SKM-1 treated with dmso at 0.1 percent for 144 hours (cell line): ENCODE results near the gene QTRT2.
A peak's percentile ranks its signal among the peaks of the same experiment; 100 is the strongest.

ENCODE experiments used
- DNase-seq: peaks from one replicate; lab custom pipeline; 2025; ENCODE audit not compliant: unreplicated experiment; lab: John Stamatoyannopoulos, UW

The QTRT2 gene

DNA sequence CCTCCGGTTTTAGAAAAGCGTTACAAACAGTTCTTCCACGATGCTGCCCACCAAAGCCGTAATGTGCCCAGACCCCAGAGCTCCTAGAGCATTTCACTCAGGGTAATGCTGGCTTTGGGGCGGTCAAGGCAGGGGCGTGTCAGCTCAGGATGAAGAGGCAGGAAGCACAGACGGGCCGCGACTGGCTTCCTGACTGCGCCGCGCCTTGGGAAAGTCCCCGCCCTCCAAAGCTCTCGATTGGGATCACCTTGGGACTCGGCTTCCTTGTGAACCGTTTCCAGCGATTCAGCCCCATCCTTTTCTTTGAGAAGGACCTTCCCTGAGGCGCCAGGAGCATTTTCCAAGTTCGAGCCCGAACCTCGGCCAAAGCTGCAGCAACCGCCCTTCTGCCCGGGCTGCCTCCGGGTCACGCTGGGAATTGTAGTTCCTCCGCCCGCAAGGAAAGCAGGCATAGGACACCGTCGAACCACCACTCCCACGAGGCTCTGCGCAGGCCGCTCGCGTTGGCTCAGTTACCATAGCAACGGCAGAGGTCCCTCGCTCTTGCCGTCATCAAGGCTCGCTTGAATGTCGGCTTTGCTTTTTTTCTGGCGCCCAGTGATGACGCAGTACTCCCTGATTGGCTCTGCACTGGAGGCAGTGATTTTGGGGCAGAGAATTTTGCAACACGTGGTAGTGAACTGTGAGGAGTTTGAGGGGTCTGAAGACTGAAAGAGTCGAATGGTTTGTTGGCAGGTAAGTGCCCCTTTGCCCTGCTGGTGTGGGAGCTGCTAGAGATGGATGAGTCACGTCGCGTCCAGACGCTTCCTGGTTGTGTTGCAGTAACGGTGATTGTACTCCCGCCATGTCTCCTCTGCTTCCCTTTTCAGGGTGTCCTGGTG, at the start of gene QTRT2, which contains the start of gene CCDC191:
Gene QTRT2, plus strand, starts transcription at position 608 of the 881 bp plus-strand sequence. CDS start 8,521 bp downstream, outside the sequence.
Gene CCDC191, minus strand, starts transcription at position 397 of the 881 bp plus-strand sequence. Its CDS starts 60 bp downstream, at position 337.
- DNase-seq = peak; percentile 98

DNA sequence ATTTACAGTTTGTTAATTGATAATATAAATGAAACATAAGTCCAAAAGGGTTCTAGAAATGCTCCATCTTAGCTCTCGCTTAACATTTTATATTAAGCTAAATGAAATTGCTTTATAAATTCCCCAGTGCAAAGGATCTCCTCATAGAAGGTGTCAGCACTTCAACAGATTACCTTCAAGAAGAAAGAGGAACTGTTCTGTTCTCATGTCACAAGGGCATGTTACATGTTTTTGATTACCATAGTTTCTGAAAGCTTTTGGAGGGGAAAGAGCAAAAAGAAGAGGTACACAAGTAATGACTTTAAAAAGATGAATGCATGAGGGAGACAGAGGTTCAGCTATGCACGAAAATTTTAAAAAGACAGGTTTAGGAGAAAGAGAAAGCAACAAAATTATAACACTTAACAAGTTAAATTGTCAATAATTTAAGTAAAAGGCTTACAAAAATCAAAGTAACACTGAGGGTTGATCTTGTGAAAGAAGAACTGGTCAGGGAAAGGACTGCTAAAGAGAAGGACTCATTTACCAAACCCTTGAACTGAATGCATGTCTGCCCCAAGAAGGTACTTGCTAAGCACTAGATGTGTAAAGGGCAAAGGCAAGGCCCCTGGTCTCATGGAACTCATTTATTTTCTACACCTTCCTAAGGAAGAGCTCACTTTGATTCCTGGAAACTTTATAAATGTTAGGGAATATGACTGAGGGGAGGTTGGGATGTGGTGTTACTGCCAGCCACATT, 45.3 kb upstream of the QTRT2 start:
- peak; percentile 12 for DNase-seq

DNA sequence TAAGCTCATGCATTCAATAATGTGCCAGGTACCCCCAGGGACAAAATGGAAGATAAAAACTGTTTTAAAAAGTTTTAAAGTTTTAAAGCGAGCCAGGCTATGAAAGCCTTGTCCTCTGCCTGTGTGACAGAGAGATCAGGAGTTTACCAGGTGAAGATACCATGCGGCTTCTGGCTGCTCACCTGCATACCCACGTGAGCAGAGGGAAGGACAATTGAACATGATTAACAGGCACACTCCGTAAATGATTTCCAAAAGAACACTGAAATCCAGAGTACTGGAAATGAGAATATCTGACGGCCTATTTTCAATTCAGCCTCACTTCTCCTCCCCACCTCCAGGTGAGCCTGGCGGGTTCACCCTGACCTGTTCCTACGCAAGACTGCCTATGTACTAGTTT, 42.3 kb upstream of the QTRT2 start:
- no peak for DNase-seq

DNA sequence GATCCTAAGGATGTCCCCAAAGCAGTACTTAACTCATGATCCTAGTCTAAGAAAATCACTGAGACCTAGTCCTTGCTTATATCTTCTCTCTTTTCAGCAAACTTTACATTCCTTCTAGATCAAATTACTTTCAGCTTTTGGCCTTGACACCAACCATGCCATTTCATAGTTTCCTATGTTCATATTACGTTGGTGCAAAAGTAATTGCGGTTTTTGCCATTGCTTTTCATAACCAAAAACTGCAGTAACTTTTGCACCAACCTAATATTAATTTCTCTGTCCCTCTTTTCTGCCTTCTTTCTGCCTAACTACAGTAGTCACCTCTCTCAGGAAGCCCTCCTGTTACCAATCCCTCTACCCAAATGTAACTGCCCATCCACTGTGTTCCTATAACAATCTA, 37.1 kb upstream of the QTRT2 start:
- no peak for DNase-seq

DNA sequence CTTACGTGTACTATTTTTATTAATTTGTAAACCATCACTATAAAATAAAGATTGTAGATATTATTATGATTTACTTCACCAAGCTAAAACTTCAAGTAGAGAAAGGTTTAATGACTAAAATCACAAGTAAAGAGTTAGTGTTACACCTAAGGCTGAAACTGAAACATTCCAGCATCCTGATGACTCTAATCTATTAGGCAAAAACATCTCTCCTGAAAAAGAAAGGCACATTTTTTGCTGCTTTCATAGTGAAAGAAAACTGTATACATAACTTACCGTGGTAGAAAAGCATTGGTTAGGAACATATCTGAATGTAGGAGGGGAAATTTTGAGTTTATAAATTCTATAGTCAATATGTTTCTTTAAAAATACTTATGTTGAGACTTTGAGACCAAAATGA, 35.6 kb upstream of the QTRT2 start:
- DNase-seq = no peak

DNA sequence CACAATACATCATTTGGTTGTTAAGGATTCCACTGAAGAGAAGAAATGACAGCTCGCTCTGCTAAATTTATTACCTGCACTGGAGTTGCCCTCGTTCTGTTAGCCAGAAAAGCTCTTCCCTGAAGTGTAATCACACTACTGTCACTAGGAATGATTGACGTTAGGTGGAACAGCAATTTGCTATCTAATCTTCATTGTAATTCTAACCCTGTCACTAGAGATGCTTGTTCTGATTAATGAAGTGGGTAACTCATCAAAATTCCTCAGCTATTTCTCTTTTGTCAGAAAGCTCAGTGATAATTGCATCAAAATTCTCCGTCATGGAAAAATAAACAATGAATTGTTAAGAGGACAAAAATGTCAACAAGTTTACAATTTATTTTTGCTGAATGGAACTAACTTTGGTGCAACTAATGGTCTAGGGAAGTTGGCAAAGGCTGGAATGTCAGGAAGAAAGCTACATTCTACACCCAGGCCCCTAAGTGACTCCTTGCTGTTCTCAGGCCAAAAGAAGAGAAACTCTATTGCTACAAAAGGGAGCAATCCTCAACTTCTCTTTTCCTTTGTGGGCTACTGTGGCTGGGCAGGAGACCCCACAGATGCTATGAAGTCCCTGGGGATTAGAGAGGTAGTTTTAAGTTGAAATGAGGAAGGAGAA, 34.3 kb upstream of the QTRT2 start:
- DNase-seq = no peak

DNA sequence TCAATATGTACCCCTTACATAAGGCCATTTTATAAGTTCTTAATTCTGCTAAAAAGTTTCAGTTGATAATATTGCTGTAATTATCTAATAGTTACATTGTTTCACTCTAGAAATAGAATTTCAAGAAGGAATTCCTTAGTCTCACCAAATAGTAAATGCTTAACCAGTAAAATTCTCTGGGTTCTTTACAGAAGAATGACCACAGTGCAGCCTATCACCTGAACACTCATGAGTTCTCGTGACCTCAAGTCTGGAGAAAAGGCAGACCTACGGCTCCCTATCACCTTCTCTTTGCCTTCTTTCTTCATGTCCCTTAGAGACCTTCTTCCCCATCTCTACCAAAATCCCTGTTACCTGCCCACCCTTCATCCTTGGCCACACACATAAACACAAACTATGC, 31.1 kb upstream of the QTRT2 start:
- no peak for DNase-seq

DNA sequence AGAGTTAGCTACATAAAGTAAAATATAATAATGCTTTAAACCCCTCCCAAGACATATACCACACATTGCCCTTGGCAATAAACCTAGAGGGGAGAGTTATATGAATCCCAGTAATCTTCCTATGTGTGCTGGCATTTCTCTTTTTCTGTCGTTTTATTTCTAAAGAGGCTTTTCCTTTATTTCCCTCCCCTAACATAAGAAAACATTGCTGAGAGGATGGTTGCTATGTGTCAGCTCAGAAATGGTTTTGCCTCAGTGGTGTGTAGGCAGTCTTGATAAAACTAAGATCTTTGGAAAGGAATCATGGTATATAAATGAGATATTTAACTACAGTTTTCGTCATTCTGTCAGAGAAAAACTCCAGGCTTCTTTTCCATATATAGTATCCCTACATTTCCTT, 30.2 kb upstream of the QTRT2 start:
- DNase-seq = no peak

DNA sequence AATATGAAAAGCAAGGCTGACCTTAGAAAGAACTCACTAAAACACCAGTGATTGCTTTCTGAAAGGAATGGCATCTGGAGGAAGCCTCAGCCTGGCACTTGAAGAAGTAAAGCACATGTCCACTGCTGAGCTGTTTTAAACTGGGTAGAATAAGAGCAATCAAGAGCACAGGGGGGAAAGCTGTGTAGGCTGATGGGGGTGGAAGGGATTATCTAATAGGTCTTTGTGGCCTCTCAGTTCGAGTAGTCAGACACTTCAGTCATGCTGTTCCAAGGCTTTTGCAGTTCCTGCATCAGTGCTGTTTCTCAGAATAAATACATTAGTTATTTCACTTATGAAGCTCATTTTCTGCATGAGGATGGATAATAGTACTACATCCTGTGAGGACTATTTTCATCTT, 22.8 kb upstream of the QTRT2 start:
- DNase-seq = no peak

DNA sequence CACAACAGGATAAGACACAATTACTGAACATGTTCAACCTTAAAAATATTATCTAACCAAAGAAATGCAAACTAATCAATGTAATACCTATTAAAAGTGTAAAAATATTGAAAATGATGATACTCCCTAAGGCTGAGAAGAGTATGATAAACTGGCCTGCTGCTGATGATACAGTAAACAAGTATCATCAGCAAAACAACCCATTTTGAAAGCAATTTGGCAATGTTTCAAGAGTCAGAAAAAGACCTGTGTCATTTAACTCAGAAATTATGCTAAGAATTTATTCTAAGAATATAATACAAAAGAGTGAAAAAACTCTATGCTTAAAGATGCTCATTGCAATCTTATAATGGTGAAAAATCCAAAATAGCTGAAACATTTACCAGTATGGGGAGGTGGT, 22.3 kb upstream of the QTRT2 start:
- DNase-seq = no peak

DNA sequence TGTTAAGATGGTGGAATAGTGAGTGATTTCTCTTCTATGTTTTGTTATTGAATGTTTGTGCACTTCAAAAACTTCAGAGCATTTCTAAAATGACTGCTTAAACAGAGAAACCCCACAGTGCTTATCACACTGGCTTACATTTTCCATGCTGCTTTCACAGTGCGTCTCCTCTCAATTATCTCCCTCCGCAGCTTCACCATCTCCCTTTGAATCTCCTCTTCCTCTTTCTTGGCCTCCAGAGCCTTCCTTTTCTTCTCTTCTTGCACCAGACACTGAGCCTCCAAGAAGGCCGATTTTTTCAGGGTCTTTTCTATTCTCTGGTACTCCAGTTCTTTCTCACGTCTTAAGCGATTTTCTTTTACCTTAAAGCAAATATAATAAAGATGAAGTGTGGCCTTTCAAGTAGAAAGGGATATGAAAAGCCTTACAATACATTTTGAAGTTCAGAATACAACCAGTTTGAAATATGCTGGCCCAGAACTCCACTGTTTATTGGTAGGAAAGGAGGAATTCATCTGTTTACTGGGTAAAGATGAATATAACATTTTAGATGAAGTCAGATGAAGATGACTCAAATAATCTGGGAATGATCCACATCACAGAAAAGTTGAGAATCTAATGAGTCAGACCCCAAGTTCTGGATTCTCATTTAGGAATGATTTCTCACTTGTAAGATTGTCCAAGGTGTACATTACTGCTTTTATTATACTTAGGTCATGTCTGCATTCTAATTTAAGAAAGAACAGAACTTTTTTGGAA, 21.6 kb upstream of the QTRT2 start:
- DNase-seq = no peak

DNA sequence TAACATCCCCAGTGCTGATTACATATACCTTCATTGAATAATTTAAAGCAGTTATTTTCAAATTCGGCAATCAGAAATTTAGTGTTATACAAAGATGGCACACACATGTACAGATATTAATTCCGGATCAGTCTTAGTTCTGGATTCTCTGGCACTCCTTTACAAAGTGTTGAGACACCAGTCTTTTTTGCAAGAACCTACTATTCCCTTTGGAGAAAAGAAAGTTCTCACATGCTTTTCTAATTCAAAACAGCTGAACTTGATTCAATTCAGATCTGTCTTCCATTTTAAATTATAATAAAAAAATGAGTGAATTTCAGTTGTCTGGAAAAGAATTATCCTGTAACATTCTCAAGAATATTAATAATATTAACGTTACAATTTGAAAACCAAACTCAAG, 20.6 kb upstream of the QTRT2 start:
- DNase-seq = no peak

DNA sequence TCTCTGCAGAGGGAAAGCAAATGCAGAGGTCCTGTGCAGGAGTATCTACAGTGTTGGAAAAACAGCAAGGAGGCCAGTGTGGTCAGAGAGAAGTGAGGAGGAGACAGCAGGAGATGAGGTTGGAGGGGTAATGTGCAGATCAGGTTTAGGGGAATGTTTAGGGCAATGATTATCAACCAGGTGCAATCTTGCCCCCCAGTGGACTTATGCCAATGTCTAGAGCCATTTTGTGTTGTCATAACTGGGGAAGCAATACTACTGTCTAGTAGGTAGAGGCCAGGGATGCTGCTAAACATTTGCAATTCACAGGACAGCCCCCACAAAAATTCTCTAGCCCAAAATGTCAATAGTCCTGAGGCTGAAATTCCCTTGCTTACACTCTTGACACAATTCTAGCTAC, 13.3 kb upstream of the QTRT2 start:
- no peak for DNase-seq

DNA sequence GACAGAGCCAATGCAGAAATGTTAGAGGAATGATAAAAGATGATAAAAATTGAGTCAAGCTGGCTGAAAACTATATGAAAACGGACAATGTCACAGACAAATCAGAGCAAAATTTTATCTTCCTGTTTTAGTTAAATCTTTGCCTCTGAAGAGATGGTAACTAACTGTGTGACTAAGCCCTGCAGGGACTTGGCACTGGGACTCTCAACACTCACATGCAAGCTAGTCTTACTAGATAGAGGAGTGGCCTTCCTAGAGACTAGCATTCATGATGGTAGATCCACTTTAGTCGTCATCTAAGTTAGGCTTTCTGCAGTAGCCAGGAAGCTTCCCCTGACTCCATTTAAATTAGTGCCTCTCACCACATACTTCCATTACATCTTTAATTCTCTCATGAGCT, 4.3 kb upstream of the QTRT2 start:
- DNase-seq = no peak

DNA sequence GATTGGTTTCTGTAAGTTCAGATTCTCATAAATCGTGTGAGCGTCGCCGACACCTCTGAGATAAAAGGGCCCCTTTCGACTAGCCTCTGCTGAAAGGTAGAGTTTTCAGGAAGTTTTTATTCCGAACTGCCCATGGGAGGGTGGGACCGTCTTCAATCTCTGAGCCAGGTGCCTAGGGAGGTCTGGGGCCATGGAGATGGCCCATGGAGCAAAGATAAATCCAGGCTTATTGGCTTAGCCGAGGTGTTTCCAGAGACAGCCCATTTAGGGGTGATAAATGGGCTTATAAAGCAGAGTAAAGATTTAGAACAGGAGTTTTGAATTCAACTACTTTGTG, 442 bp downstream of the QTRT2 start:
- no peak for DNase-seq

DNA sequence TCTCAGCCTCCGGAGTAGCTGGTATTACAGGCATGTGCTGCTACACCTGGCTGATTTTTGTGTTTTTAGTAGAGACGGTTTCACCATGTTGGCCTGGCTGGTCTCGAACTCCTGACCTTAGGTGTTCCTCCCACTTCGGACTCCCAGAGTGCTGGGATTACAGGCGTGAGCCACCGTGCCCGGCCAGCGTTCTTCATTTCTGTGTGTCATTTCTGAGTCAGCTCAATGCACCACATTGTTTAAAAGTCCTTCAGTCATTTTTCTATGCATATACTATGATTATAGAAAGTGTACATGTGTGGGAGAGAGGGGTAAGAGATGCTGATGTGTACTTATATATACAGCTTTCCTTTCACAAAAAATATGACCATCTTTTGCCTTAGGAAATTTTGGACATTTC, 2.1 kb downstream of the QTRT2 start:
- no peak for DNase-seq

DNA sequence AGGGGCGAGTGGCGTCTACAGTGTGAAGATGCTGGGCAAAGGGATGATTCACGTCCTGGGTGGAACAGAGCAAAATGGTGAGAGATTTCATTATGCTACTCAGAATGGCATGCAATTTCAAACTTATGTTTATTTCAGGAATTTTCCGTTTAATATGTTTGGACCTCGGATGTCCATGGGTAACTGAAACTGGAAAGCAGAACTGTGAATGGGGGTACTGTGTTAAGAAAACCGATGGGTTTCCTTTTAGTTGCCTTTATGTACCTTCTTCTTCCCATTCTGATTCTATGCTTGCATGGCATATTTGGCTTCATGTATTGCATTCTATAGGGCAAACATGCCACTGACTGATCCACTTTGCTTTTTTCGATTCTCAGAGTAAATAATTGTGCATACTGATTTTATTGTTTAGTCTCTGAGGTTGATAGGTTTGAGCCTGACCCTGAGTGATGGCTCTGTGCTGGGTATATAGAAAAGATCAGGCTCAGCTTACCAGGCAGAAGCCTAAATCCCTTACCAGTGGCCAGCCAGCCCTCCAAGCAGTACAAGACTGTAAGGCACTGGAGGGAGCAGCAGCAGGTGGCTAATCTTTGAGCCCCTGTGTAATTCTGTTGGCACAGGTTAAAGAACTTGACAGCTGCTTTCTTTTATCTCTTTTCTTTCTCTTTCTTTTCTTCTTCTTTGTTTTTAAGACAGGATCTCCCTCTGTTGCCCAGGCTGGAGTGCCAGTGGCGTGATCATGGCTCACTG, 4.5 kb downstream of the QTRT2 start:
- DNase-seq = no peak

DNA sequence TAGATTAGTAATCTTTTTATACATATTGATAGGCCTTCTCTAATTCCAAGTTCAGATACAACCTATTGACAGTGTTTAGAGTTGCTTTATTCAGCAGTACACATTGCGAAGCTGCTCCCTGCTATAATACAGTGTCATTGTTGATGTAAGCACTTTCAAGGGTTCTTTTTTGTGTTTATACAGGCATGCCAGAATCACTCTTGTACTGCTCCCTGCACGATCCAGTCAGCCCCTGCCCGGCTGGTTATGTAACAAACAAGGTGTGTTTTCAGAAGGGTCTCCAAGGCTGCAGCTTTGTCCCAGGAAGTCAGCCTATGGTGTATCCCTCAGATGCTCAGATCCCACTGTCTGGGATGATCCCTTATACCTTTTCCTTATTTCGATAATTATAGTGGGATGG, 11.3 kb downstream of the QTRT2 start:
- DNase-seq = no peak

DNA sequence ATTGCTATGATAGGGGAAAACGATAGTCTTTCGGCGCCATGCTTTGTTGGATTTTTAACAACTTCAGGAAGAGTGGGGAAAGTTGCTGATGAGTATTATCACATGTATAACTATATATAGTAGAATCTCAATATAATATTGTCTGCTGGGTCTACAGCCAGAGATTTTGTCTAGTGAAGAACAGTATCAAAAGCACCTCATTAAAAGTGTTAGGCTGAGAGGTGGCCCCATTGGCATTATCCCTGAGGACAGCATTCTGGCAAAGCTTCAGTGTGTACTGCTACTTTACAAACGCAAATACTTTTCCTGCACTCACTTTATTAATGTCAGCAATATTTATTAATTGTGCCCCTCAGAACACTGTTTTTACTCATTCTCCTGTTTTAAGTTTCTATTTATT, 11.8 kb downstream of the QTRT2 start:
- DNase-seq = no peak

DNA sequence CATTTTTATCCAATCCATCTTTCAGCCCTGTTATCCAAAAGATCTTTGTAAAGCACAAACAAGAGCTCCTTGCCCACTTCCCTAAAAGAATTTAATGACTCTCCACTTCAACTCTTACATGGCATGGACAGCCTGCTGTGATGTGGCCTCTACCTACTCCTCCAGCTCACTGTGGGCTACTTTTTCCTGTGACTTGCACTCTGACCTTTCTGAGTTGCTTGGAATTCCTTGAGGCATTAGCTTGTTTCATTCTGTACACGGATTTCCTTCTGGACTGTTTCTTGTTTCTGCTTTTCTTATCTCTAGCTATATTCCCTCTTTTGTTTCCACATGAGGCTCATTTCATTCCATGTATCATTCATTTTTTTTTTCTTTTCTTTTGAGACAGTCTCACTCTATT, 15.2 kb downstream of the QTRT2 start:
- DNase-seq = no peak
